ENCODE results near the gene RUNDC3A. TPM values are rescaled to one million over a fixed set of nuclear protein-coding genes. Genes with fewer than 3 reads are reported as not detected.
A peak's percentile ranks its signal among the peaks of the same experiment; 100 is the strongest.

RUNDC3A gene
- total RNA-seq, 2 experiments from 2014 or later: 0.50 TPM; not detected in 1

DNA sequence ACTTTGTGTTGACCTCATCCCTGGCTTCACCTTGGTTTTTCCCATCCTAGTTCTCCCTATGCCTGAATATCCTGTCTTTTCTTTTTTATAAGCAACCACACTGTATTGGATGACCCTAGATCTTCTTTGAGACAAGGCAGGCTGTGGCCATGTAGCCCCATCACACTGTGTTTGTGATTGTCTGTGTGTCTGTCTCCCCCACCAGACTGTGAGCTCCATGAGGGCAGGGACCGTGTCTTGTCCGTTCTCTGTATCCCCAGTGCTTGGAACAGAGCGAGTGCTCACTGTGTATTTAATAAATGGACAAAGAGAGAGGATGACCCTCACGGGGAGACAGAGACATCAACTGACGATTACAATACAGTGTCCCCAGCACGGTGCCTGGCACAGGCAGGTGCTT, 9.1 kb downstream of the RUNDC3A start:
- POLR2A ChIA-PET: interaction anchor here (0.5 to 8.4 kb wide), 4 partner anchors 71 to 837 kb away, joined by 3 to 72 read pairs (median 4); partner anchors contain the start of gene UBTF
- no peak for DNase-seq
- Mint-ChIP-seq H3K9me3 (no peaks in the 10 kb centered on the region), H3K27me3 (peaks cover 33% of the 10 kb centered on the region), H3K27ac (no peak overlapping the region), H3K4me3 (no peak overlapping the region), H3K36me3 (peaks cover 10% of the 10 kb centered on the region), H3K4me1 (peaks cover 14% of the 10 kb centered on the region)
- no peak for ATAC-seq (ENCODE audit: low read depth)

DNA sequence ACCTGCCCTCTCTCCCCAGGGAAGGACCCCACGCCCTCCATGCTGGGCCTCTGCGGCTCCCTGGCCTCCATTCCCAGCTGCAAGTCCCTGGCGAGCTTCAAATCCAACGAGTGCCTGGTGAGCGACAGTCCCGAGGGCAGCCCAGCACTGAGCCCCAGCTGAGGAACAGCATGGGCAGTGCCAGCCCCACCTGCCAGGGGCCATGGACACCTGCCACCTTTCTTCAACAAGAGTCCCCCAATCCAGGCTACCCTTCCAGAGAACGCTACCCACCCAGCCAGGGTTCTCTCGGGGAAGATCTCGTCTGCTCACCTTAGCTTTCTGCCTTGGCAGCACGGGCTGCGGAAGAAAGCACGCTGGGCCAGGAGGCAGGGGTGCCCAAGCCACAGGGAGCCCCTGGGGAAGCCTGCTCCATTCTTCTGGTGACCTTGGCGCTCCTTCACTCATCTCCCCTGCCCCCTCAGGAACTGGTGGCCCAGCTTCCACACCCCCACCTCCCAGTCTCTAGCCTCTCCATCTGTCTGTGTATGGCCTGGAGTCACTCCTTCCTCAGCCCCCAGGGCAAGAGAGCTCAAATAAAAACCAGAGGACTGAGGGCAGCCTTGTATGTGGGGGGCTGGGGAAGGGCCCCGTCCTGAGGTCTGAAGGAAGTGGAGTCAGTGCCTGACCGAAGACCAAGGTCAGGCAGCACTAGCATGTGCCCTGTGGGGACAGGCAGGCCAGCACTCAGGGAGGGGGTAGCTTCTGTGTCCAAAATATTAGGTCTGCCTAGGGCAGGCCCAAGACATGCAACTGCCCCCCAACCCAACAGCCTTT, 9.9 kb downstream of the RUNDC3A start:
- DNase-seq (no peak), ATAC-seq (ENCODE audit: low read depth) (no peak)
- H3K27me3 Mint-ChIP-seq: peaks cover 31% of the 10 kb centered on the region
- peaks cover 16% of the 10 kb centered on the region for H3K4me1 Mint-ChIP-seq
- H3K36me3 Mint-ChIP-seq: peaks cover 10% of the 10 kb centered on the region
- H3K9me3 Mint-ChIP-seq: no peaks in the 10 kb centered on the region
- no peak overlapping the region for H3K4me3 Mint-ChIP-seq
- no peak overlapping the region for H3K27ac Mint-ChIP-seq
- POLR2A ChIA-PET: interaction anchor here (0.5 to 8.4 kb wide), 3 partner anchors 99 to 836 kb away, joined by 3 to 72 read pairs (median 3); partner anchors contain the start of gene UBTF

GRCh38 chr17:44320066-44320465, 11.7 kb downstream of the RUNDC3A start:
- H3K4me1 Mint-ChIP-seq: peaks cover 23% of the 10 kb centered on the region
- H3K27ac Mint-ChIP-seq: no peak overlapping the region
- H3K9me3 Mint-ChIP-seq: no peaks in the 10 kb centered on the region
- H3K4me3 Mint-ChIP-seq: no peak overlapping the region
- POLR2A ChIA-PET: interaction anchor here (1.0 to 8.4 kb wide), 4 partner anchors 73 to 116 kb away, joined by 4 to 72 read pairs (median 5); partner anchors contain the start of gene UBTF
- peaks cover 22% of the 10 kb centered on the region for H3K27me3 Mint-ChIP-seq
- peaks cover 10% of the 10 kb centered on the region for H3K36me3 Mint-ChIP-seq
- DNase-seq: no peak
- ATAC-seq (ENCODE audit: low read depth): no peak

DNA sequence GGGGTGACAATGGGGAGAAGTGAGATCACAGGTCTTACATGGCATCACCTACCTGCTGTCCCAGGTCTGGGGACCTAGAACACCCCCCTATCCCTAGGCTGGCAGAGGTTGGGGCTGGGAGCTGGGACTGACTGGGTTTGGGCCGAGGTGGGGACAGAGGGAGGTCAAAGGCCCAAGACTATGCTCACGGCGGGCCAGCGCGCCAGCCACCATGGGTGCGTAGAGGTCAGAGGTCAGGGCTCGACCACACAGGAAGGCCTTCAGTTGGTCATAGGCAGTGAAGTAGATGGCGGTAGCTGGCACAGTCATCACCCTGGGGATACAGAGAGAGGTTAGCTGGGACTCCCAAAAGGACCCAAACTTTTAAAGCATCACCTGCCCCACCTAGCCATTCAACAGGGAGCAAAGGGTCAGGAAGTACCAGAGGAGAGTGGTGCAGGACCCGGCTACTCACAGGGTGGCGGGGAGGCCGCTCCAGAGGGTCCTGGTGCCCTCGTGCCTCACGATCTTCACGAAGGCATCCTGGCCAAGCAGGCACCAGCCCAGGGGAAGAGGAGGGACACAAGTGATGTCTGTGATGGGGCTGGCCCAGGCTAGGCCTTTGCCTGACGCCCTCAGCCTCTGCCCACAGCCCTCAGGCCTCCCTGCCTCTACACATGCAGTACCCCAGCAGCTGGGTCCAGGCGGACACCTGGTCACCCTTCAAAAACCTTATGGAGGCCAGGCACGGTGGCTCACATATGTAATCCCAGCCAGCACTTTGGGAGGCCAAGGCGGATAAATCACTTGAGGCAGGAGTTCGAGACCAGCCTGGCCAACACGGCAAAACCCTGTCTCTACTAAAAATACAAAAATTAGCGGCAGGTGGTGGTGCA, 13.1 kb downstream of the RUNDC3A start:
- DNase-seq: no peak
- Mint-ChIP-seq H3K9me3 (no peaks in the 10 kb centered on the region), H3K27ac (no peak overlapping the region), H3K27me3 (peaks cover 11% of the 10 kb centered on the region), H3K4me1 (peaks cover 16% of the 10 kb centered on the region), H3K4me3 (no peak overlapping the region), H3K36me3 (peaks cover 10% of the 10 kb centered on the region)
- no peak for ATAC-seq (ENCODE audit: low read depth)
- POLR2A ChIA-PET: interaction anchor here (1.0 to 8.4 kb wide), 4 partner anchors 75 to 118 kb away, joined by 4 to 72 read pairs (median 5); partner anchors contain the start of gene UBTF

- Mint-ChIP-seq H3K36me3 (peaks cover 9% of the 10 kb centered on the region), H3K4me1 (peaks cover 18% of the 10 kb centered on the region), H3K9me3 (no peaks in the 10 kb centered on the region), H3K4me3 (peak overlapping the region; percentile 30), H3K27me3 (peaks cover 3% of the 10 kb centered on the region), H3K27ac (no peak overlapping the region)
- ATAC-seq (ENCODE audit: low read depth) (no peak), DNase-seq (no peak)
- POLR2A ChIA-PET: interaction anchor here (3.8 to 8.4 kb wide), 2 partner anchors 101 to 103 kb away, joined by 45 to 72 read pairs; partner anchors contain the start of gene UBTF
These were observed 14.0 kb downstream of the RUNDC3A start for GRCh38 chr17:44322236-44322895.

DNA sequence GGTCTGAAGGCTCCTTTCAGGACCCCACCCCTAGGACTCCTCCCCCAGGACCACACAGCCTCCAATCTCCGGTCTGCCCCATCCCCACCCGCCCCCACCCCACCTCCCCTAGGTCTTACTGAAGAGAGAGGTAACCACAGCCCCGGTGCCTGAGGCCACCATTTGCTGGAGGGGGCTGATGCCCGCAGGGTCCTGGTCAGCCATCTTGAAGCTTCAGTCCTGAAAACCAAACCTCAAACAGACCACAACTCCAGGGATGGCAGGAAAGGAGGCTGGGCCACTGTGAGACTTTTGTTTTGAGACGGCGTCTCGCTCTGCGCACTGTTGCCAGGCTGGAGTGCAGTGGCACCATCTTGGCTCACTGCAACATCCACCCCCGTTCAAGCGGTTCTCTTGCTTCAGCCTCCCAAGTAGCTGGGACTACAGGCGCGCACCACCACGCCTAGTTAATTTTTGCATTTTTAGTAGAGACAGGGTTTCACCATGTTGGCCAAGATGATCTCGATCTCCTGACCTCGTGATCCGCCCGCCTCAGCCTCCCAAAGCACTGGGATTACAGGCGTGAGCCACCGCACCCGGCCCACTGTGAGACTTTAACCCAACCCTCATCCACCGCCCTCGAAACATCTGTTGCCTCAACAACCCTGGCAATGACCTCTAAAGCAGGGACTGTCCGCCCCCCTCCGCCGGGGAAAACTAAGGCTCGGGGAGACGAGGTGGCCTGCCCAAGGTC, 15.1 kb downstream of the RUNDC3A start:
- Mint-ChIP-seq H3K4me3 (peak overlapping the region; percentile 87), H3K9me3 (no peaks in the 10 kb centered on the region), H3K27ac (peak overlapping the region; percentile 76), H3K36me3 (peaks cover 6% of the 10 kb centered on the region), H3K27me3 (no peaks in the 10 kb centered on the region), H3K4me1 (peaks cover 20% of the 10 kb centered on the region)
- no peak for DNase-seq
- no peak for ATAC-seq (ENCODE audit: low read depth)
- POLR2A ChIA-PET: interaction anchor here (1.2 to 3.8 kb wide), 4 partner anchors 13 to 124 kb away, joined by 3 to 45 read pairs (median 14); partner anchors contain the start of genes ATXN7L3 and UBTF

- DNase-seq: no peak
- Mint-ChIP-seq H3K27ac (peak overlapping the region; percentile 76), H3K9me3 (no peaks in the 10 kb centered on the region), H3K27me3 (no peaks in the 10 kb centered on the region), H3K4me1 (peaks cover 20% of the 10 kb centered on the region), H3K4me3 (peak overlapping the region; percentile 87), H3K36me3 (peaks cover 6% of the 10 kb centered on the region)
- no peak for ATAC-seq (ENCODE audit: low read depth)
- POLR2A ChIA-PET: interaction anchor here (0.6 to 3.8 kb wide), 6 partner anchors 14 to 183 kb away, joined by 3 to 45 read pairs (median 14); partner anchors contain the start of genes ATXN7L3 and UBTF
These were observed 15.7 kb downstream of the RUNDC3A start for GRCh38 chr17:44324092-44324570.

DNA sequence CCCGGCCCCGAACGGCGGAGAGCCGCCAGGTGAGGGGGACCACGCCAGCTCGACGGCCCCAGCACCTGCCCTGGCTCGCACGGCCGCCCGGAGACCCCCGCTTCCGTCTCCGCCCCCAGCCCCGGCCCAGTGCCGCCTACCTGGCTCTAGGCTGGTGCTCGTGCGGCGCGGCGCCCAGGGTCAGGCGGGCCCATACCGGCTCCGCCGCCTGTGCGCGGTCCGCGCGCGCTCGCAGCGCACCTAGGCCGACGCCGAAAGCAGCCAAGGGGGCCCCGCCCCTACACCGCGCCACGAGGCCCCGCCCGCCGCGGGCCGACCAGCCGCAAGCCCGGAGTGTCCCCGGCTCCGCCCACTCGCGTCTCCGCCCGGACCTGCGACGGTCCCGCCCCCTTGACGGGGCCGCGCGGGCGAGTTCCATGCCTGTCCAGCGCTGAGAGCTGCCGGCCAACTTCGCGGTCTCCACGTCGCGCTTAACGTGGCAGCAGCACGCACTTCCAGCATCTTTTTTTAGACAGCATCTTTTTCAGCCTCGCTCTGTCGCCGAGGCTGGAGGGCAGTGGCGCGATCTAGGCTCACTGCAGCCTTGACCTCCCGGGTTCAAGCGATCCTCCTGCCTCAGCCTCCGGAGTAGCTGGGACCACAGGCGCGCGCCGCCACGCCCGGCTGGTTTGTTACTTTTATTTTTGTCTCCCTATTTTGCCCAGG, 16.3 kb downstream of the RUNDC3A start, which contains the start of gene SLC25A39:
Gene SLC25A39 (minus strand): TSS at position 253 of the 705 bp plus-strand sequence. CDS start 1,261 bp downstream, outside the sequence.
- peak within 1 kb of the TSS; percentile 90 for H3K4me3 Mint-ChIP-seq
- H3K27me3 Mint-ChIP-seq: no peaks in the 10 kb centered on the region
- DNase-seq (peak; percentile 100), ATAC-seq (ENCODE audit: low read depth) (peak; percentile 77)
- POLR2A ChIA-PET: interaction anchor here (0.6 to 3.8 kb wide), 7 partner anchors 77 to 184 kb away, joined by 3 to 45 read pairs (median 9); partner anchors contain the start of genes ATXN7L3 and UBTF
- peak within 1 kb of the TSS; percentile 93 for H3K27ac Mint-ChIP-seq
- no peaks in the 10 kb centered on the region for H3K9me3 Mint-ChIP-seq
- peaks cover 20% of the 10 kb centered on the region for H3K4me1 Mint-ChIP-seq
- H3K36me3 Mint-ChIP-seq: peaks cover 2% of the 10 kb centered on the region

DNA sequence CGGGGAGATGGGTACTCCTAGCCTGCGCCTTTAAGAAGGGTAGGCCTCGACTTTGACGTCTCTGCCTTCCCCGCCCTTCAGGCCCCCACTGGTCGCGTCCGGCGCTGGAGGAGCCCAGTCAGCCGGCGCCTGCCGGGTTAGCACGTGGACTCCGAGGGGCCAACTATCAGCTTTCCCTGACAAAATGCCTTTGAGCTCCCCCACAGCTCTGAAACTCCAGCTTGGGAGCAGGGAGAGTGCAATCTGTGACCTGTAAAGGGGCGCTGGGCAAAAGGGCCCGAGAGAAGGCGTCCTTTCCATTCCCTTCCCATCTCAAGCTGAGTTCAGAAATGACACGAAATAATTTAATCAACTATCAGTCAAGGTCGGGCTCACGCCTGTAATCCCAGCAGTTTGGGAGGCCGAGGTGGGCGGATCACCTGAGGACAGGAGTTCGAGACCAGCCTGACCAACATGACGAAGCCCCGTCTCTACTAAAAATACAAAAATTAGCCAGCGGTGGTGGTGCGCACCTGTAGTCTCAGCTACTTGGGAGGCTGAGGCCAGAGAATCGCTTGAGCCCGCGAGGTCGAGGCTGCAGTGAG, 18.6 kb downstream of the RUNDC3A start:
- Mint-ChIP-seq H3K27ac (peak overlapping the region; percentile 84), H3K9me3 (no peaks in the 10 kb centered on the region), H3K4me1 (peaks cover 27% of the 10 kb centered on the region), H3K4me3 (peak overlapping the region; percentile 90), H3K27me3 (no peaks in the 10 kb centered on the region), H3K36me3 (no peaks in the 10 kb centered on the region)
- POLR2A ChIA-PET: interaction anchor here (0.6 to 3.8 kb wide), 11 partner anchors 99 to 203 kb away, joined by 3 to 38 read pairs (median 5); partner anchors contain the start of genes ATXN7L3, HDAC5, TMUB2 and UBTF
- peak; percentile 73 for ATAC-seq (ENCODE audit: low read depth)
- peak; percentile 89 for DNase-seq

DNA sequence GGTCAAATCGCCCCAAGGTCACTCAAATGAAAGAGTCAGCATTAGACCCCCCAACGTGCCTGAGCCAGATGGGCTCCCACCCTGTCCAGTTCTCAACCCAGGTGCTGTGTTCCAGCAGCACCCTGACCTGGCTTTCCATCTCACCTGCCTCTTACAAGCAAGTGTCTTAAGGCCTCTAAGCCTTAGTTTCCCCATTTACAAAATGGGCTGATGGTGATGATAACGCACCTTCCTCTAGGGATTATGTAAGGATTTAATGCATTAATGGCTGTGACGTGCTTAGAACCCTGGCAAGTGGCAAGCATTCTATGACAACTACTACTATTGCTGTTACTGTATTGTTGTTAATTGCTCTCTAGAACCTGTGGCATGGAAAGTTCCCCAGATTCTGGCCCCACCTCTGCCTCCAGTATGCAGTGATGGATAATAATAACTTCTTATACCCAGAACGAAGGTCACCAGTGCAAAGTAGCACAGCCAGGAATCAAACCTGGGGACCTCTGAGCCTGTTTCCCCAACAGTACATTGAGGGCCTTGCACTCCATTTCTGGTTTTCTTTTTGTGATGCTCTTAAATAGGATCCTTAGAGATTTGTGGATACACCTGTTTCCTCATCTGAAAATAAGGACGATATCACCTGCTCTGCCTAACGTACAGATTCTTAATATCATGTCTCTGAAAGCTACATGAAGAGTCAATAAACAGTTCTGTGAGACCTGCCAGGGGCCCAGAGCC, 19.5 kb downstream of the RUNDC3A start:
- H3K4me1 Mint-ChIP-seq: peaks cover 24% of the 10 kb centered on the region
- H3K36me3 Mint-ChIP-seq: no peaks in the 10 kb centered on the region
- no peak overlapping the region for H3K4me3 Mint-ChIP-seq
- POLR2A ChIA-PET: interaction anchor here (0.7 to 3.8 kb wide), 7 partner anchors 106 to 142 kb away, joined by 3 to 38 read pairs (median 4); no protein-coding TSS in a partner anchor
- no peaks in the 10 kb centered on the region for H3K9me3 Mint-ChIP-seq
- DNase-seq: no peak
- ATAC-seq (ENCODE audit: low read depth): no peak
- peak overlapping the region; percentile 56 for H3K27ac Mint-ChIP-seq
- no peaks in the 10 kb centered on the region for H3K27me3 Mint-ChIP-seq
